Esophagus muscularis mucosa (tissue), 4 donors: ENCODE results near the gene TPSG1. TPM values are rescaled to one million over a fixed set of nuclear protein-coding genes. Genes with fewer than 3 reads are reported as not detected.
A peak's percentile ranks its signal among the peaks of the same experiment; 100 is the strongest.
"Not testable (repeated sequence)": the region's sequence is repeated elsewhere in the genome, so short reads cannot be mapped to it uniquely, and the experiment has no call there.

Source experiments
- DNase-seq: peaks from one replicate; pipeline ENCODE4 v3.0.0-alpha.2; 2017; ENCODE audit errors: extremely low spot score
- H3K27ac ChIP-seq, 4 donors: fragments of 200-600 bp; sonication (generic); replicated peaks in 1 of 4; 1 replicate in 3 of 4; 2 replicates in 1 of 4; pipeline ENCODE4 v1.5.1; 2016 to 2019; ENCODE audit warnings: mild to moderate bottlenecking in 1 of 4
- H3K27me3 ChIP-seq, 4 donors: fragments of 200-600 bp; sonication (generic); one replicate each; pipeline versions ENCODE4 v1.5.1 to v1.6.0; 2016 to 2019
- H3K36me3 ChIP-seq, 4 donors: fragments of 200-600 bp; sonication (generic); one replicate each; pipeline ENCODE4 v1.5.1; 2016 to 2019
- H3K4me1 ChIP-seq, 4 donors: fragments of 200-600 bp; sonication (generic); one replicate each; pipeline ENCODE4 v1.5.1; 2016 to 2019
- H3K4me3 ChIP-seq, 4 donors: fragments of 200-600 bp; sonication (generic); 1 replicate in 2 of 4; 2 replicates in 2 of 4; pipeline ENCODE4 v1.5.1; 2016 to 2019; ENCODE audit warnings: mild to moderate bottlenecking in 4 of 4, moderate library complexity in 1 of 4
- H3K9me3 ChIP-seq, 4 donors: fragments of 200-600 bp; sonication (generic); 1 replicate in 3 of 4; 2 replicates in 1 of 4; pipeline ENCODE4 v1.5.1; 2016 to 2019
- EP300 ChIP-seq: sonication (generic); formaldehyde crosslinking; IDR thresholded peaks from one replicate; pipeline ENCODE4 v1.6.1; 2017; ENCODE audit warnings: antibody characterized with exemption
- POLR2A ChIP-seq: fragments of 450-650 bp; IDR thresholded peaks from one replicate; pipeline ENCODE4 v1.6.1; 2017; ENCODE audit warnings: antibody characterized with exemption, moderate library complexity, mild to moderate bottlenecking, low read depth
- POLR2AphosphoS5 ChIP-seq, 2 donors: sonication (generic); formaldehyde crosslinking; IDR thresholded peaks; one replicate each; pipeline ENCODE4 v1.6.1; 2017; ENCODE audit warnings: antibody characterized with exemption in 2 of 2
- WGBS: methylation state at CpG from one replicate; pipeline ENCODE4 v1.1.5; 2018; 5-methylcytosine and 5-hydroxymethylcytosine counted together
- intact Hi-C: fragments of 100-400 bp; cut with DNase I; formaldehyde crosslinking; loops from one replicate; pipeline ENCODE4 v1.15.1; 2023
- total RNA-seq, 4 donors: library from RNA; depleted of rRNA; stranded (reverse); fragments of >200 nt; gene quantifications; one replicate each; pipeline versions ENCODE4 v1.1.0 to v1.2.1, GENCODE V29; 2016
- TF ChIP-seq, protein P1 (sequence below), 3 experiments: fragments of 200-600 bp in 2 of 3; fragments of 450-650 bp in 1 of 3; sonication (generic) in 2 of 3; IDR thresholded peaks; one replicate each; pipeline ENCODE4 v1.5.1; 2017 to 2019; ENCODE audit warnings: antibody characterized with exemption in 3 of 3, mild to moderate bottlenecking in 2 of 3, moderate library complexity in 1 of 3

TPSG1 gene
- total RNA-seq, 4 donors from 2014 or later, result 0.39 to 2.9 (median 1.00) TPM

DNA sequence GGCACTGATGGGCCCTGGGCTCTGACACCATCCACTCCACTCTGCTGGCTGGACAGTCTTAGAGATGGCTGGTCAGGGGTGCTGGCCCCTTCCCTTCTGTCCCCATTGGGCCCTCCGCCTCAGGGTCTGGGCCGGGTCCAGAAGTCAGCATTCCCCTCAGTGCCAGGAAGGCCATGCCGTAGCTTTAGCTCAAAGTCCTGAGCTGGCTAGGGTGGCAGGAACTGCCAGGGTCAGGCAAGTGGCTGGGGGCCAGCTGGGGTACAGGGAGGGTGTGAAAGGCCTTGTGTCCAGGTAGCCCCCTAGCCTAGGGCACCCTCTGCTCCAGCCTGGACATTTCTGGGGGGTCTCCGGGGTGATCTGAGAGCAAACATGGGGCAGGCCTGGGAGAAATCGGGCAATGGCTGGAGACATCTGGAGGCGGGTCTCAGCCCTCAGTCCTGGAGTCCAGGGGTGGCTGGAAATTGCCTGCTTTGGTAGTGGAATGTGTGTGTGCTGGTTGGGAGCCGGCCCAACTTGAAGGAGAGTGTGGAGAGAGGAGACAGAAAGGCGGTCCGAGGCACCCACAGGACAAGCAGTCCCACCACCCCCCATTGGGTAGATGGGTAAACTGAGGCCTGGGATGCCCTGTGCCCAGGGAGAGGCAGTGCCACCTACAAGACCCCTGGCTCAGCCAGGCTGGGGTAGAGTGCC, 32.5 kb downstream of the TPSG1 start:
- Histone ChIP-seq H3K27ac (peak overlapping the region; percentile 77 to 88 (median 83)), H3K36me3 (peaks cover 0 to 11% (median 7%) of the 10 kb centered on the region in 4 donors), H3K27me3 (peaks cover 0 to 3% (median 0%) of the 10 kb centered on the region in 4 donors), H3K4me1 (peaks cover 0 to 88% (median 76%) of the 10 kb centered on the region in 4 donors), H3K4me3 (no peak overlapping the region), H3K9me3 (no peaks in the 10 kb centered on the region)
- WGBS, result 41% methylated on average over 6 of the region's 9 CpGs
- peak; percentile 14 to 27 for TF ChIP-seq POLR2AphosphoS5 (IDR thresholded peaks at IDR 0.05)
- TF ChIP-seq, protein P1, sequence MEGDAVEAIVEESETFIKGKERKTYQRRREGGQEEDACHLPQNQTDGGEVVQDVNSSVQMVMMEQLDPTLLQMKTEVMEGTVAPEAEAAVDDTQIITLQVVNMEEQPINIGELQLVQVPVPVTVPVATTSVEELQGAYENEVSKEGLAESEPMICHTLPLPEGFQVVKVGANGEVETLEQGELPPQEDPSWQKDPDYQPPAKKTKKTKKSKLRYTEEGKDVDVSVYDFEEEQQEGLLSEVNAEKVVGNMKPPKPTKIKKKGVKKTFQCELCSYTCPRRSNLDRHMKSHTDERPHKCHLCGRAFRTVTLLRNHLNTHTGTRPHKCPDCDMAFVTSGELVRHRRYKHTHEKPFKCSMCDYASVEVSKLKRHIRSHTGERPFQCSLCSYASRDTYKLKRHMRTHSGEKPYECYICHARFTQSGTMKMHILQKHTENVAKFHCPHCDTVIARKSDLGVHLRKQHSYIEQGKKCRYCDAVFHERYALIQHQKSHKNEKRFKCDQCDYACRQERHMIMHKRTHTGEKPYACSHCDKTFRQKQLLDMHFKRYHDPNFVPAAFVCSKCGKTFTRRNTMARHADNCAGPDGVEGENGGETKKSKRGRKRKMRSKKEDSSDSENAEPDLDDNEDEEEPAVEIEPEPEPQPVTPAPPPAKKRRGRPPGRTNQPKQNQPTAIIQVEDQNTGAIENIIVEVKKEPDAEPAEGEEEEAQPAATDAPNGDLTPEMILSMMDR (IDR thresholded peaks at IDR 0.05), result no peak
- no peak for DNase-seq
- intact Hi-C loops, result loop anchor here (5.0 kb wide), 1 partner anchor 40 kb away; the partner anchor contains the start of gene CACNA1H

DNA sequence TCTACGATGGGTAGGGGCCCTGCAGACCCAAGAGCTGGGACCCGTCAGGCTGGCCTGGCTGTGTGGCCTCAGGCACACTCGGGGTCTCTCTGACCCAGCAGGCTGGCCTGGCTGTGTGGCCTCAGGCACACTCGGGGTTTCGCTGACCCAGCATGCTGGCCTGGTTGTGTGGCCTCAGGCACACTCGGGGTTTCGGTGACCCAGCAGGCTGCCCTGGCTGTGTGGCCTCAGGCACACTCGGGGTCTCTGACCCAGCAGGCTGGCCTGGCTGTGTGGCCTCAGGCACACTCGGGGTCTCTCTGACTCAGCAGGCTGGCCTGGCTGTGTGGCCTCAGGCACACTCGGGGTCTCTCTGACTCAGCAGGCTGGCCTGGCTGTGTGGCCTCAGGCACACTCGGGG, 34.3 kb downstream of the TPSG1 start:
- H3K36me3 ChIP-seq, H3K9me3 ChIP-seq, H3K4me3 ChIP-seq, DNase-seq, H3K27me3 ChIP-seq: not testable (repeated sequence)
- intact Hi-C loops, result loop anchor here (5.0 kb wide), 1 partner anchor 38 kb away; the partner anchor contains the start of gene CACNA1H
- peak overlapping the region; percentile 40 to 88 (median 81) for H3K27ac ChIP-seq
- H3K4me1 ChIP-seq, result peaks cover 0 to 83% (median 74%) of the 10 kb centered on the region in 4 donors
- no CpG with 5 or more reads among the region's 11 CpGs for WGBS

DNA sequence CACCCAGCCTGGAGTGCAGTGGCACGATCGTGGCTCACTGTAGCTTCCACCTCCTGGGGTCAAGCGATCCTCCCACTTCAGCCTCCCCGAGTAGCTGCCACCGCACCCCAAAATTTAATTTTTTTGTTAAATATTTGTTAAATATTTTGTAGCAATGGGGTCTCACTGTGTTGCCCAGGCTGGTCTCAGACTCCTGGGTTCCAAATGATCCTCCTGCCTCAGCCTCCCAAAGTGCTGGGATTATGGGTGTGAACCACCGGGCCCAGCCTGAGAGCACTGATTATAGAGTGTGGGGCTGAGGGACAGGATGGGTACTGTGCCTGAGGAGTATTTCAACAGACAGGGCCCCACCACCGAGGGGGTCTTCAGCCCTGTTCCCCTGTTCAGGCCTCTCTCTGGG, 35.6 kb downstream of the TPSG1 start:
- Histone ChIP-seq H3K4me1 (peaks cover 0 to 79% (median 75%) of the 10 kb centered on the region in 4 donors), H3K4me3 (no peak overlapping the region), H3K9me3 (no peaks in the 10 kb centered on the region), H3K27ac (peak overlapping the region in 2 of 4 donors; percentile 85 to 88), H3K36me3 (peaks cover 0 to 7% (median 2%) of the 10 kb centered on the region in 4 donors), H3K27me3 (no peaks in the 10 kb centered on the region)
- no peak for TF ChIP-seq POLR2AphosphoS5 (IDR thresholded peaks at IDR 0.05)
- DNase-seq, result no peak
- WGBS, result 62% methylated on average over 6 of the region's 7 CpGs
- intact Hi-C loops, result no loop called here

DNA sequence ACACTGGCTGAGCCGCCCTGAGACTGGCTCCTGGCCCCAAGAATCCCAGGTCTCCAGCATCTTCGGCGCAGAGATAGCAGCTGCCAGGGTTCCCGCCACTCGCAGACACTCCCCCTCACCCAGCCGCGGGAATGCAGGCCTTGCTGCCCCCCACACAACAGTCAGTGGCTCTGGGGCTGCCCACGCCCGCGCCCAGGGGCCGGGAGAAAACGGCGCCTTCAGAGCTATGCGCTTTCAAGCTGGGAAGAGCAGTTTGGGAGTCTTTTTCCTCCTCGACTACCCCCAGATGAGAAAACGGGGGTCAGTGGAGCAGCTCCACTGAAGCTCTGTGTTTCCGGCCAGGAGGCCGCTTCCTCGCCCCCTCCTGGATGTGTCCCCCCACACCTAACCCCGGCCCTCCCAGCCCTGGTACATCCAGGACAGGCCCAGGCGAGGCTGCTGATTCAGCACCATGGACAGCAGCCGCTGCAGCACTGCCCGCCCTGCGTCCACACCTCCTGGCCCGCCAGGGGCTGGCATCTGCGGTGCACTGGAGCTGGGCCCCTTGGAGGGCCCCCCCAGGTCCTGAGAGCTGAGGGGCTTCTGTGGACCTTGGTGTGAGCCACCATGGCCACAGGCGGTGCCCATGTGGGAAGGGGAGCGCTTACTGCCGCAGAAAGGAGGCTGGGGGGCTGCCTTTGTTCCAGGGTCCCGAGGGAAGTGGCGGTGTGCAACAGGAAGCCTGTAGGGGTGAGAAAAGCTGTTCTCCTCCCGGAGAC, 36.5 kb downstream of the TPSG1 start:
- WGBS, result 43% methylated on average over 26 of the region's 32 CpGs
- no peak overlapping the region for H3K4me3 ChIP-seq
- no peaks in the 10 kb centered on the region for H3K9me3 ChIP-seq
- no peaks in the 10 kb centered on the region for H3K27me3 ChIP-seq
- no peak for DNase-seq
- TF ChIP-seq, protein P1 (IDR thresholded peaks at IDR 0.05), result no peak
- peak in 1 of 2 donors; percentile 23 for TF ChIP-seq POLR2AphosphoS5 (IDR thresholded peaks at IDR 0.05)
- peaks cover 0 to 7% (median 3%) of the 10 kb centered on the region in 4 donors for H3K36me3 ChIP-seq
- H3K4me1 ChIP-seq, result peaks cover 5 to 79% (median 75%) of the 10 kb centered on the region in 4 donors
- intact Hi-C loops, result no loop called here
- H3K27ac ChIP-seq, result peak overlapping the region in 3 of 4 donors; percentile 47 to 55 (median 50)

DNA sequence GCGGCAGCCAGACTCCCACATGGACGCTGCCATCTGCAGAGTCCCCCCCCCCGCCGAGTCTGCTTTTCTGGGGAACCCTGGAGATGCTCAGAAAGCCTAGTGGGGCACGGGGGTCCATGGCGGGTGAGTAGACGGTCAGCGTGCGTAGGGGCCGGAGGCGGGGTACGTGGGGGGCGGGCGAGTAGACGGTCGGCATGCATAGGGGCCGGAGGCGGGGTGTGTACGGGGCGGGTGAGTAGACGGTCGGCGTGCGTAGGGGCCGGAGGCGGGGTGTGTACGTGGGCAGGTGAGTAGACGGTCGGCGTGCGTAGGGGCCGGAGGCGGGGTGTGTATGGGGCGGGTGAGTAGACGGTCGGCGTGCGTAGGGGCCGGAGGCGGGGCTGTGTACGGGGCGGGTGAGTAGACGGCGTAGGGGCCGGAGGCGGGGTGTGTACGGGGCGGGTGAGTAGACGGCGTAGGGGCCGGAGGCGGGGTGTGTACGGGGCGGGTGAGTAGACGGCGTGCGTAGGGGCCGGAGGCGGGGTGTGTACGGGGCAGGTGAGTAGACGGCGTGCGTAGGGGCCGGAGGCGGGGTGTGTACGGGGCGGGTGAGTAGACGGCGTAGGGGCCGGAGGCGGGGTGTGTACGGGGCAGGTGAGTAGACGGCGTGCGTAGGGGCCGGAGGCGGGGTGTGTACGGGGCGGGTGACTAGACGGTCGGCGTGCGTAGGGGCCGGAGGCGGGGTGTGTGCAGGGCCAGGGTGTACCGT, 39.4 kb downstream of the TPSG1 start:
- Histone ChIP-seq H3K4me1 (peaks cover 28 to 79% (median 75%) of the 10 kb centered on the region in 4 donors), H3K27ac (peak overlapping the region; percentile 92 to 98 (median 94))
- H3K9me3 ChIP-seq, DNase-seq, H3K4me3 ChIP-seq, H3K27me3 ChIP-seq, intact Hi-C loops, H3K36me3 ChIP-seq: not testable (repeated sequence)
- WGBS, result 92% methylated on average over 32 of the region's 86 CpGs

DNA sequence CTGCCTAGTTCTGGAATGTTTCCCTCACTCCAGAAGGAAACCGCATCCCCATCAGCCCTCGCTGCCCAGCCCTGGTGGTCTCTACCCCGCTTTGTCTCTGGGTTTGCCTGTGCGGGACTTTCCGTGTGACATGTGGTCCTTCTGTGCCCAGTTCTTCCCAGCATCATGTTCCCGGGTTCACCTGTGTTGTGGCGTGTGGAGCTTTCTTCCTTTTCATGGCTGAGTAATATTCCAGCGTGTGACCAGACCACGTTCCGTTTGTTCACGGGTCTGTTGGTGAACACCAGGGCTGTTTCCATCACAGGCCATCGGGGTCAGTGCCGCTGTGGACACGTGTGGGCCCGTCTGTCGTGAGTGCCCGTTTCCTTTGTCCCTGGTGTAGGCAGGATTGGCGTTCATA, 40.1 kb downstream of the TPSG1 start:
- no peaks in the 10 kb centered on the region for H3K27me3 ChIP-seq
- peaks cover 28 to 79% (median 75%) of the 10 kb centered on the region in 4 donors for H3K4me1 ChIP-seq
- H3K36me3 ChIP-seq, result peaks cover 0 to 8% (median 3%) of the 10 kb centered on the region in 4 donors
- peak overlapping the region; percentile 92 to 98 (median 94) for H3K27ac ChIP-seq
- no peaks in the 10 kb centered on the region for H3K9me3 ChIP-seq
- no peak overlapping the region for H3K4me3 ChIP-seq
- intact Hi-C loops, result no loop called here
- DNase-seq, result no peak
- TF ChIP-seq, protein P1 (IDR thresholded peaks at IDR 0.05), result no peak
- TF ChIP-seq POLR2AphosphoS5 (IDR thresholded peaks at IDR 0.05) (no peak), POLR2A (no peak), EP300 (no peak)
- 97% methylated on average over 13 of the region's 18 CpGs for WGBS
